HFFc6 (cell line): ENCODE data around the gene ATP2A2. TPM values are rescaled to one million over a fixed set of nuclear protein-coding genes. Genes with fewer than 3 reads are reported as not detected.

Experiments used
- DNase-seq: peaks from one replicate; pipeline ENCODE4 v3.0.0-alpha.2; 2018
- H3K27ac Mint-ChIP-seq: 2 replicates; pipeline ENCODE4 v1.8.0; 2020; ENCODE audit warnings: mild to moderate bottlenecking, mixed read lengths
- H3K27me3 Mint-ChIP-seq: 2 replicates; pipeline ENCODE4 v1.8.0; 2021; ENCODE audit warnings: mild to moderate bottlenecking, moderate library complexity, mixed read lengths; ENCODE audit not compliant: insufficient read depth
- H3K36me3 Mint-ChIP-seq: 2 replicates; pipeline ENCODE4 v1.8.0; 2021; ENCODE audit warnings: low read depth, mixed read lengths
- H3K4me1 Mint-ChIP-seq: 2 replicates; pipeline ENCODE4 v1.8.0; 2020; ENCODE audit warnings: low read depth, mixed read lengths
- H3K4me3 Mint-ChIP-seq: 2 replicates; pipeline ENCODE4 v1.8.0; 2020; ENCODE audit warnings: mild to moderate bottlenecking, moderate library complexity, mixed read lengths
- H3K9me3 Mint-ChIP-seq: 2 replicates; pipeline ENCODE4 v1.8.0; 2020; ENCODE audit warnings: mild to moderate bottlenecking, mixed read lengths
- CTCF ChIP-seq: fragments of 200-600 bp; sonication (generic); IDR thresholded peaks from 2 replicates; pipeline ENCODE4 v1.5.0; 2021; ENCODE audit warnings: antibody characterized with exemption, mild to moderate bottlenecking
- total RNA-seq, 6 experiments: library from RNA; stranded (reverse); fragmentation: NEBNext Ultra II Directional; extraction: Animal tissue kit (Norgen Biotek cat#: 25700); gene quantifications; 2 replicates in 1 of 6; 3 replicates in 5 of 6; pipeline ENCODE4 v1.2.3, GENCODE V29; 2021

The ATP2A2 gene
- total RNA-seq, 6 experiments from 2014 or later, result 254 to 286 (median 267) TPM

- DNase-seq, result peak; percentile 33
- H3K4me3 Mint-ChIP-seq, result peak overlapping the region; percentile 97
- peaks cover 65% of the 10 kb centered on the region for H3K4me1 Mint-ChIP-seq
- H3K27ac Mint-ChIP-seq, result peak overlapping the region; percentile 90
- H3K27me3 Mint-ChIP-seq, result no peaks in the 10 kb centered on the region
- peaks cover 61% of the 10 kb centered on the region for H3K36me3 Mint-ChIP-seq
- TF ChIP-seq CTCF, result no peak
- no peaks in the 10 kb centered on the region for H3K9me3 Mint-ChIP-seq
Measured at GRCh38 chr12:110286623-110287022, 5.6 kb downstream of the ATP2A2 start.

GRCh38 chr12:110287986-110288385 lies 6.9 kb downstream of the ATP2A2 start:
- Mint-ChIP-seq H3K27ac (0 out of 2 replicates have a peak overlapping the region, but pooled peaks have one; percentile 16), H3K4me3 (no peak overlapping the region; the same call in 1 of the 2 replicates), H3K27me3 (no peaks in the 10 kb centered on the region), H3K4me1 (peaks cover 62% of the 10 kb centered on the region), H3K36me3 (peaks cover 62% of the 10 kb centered on the region), H3K9me3 (no peaks in the 10 kb centered on the region)
- no peak for DNase-seq
- TF ChIP-seq CTCF, result no peak

- no peak for TF ChIP-seq CTCF
- H3K9me3 Mint-ChIP-seq, result no peaks in the 10 kb centered on the region
- H3K27ac Mint-ChIP-seq, result peak overlapping the region; percentile 72
- peaks cover 50% of the 10 kb centered on the region for H3K4me1 Mint-ChIP-seq
- 0 out of 2 replicates have a peak, but pooled peaks cover 2% of the 10 kb centered on the region for H3K27me3 Mint-ChIP-seq
- DNase-seq, result no peak
- peaks cover 56% of the 10 kb centered on the region for H3K36me3 Mint-ChIP-seq
- H3K4me3 Mint-ChIP-seq, result no peak overlapping the region; the same call in 1 of the 2 replicates
Measured at GRCh38 chr12:110289044-110289710, 8.1 kb downstream of the ATP2A2 start.

- Mint-ChIP-seq H3K36me3 (peaks cover 54% of the 10 kb centered on the region), H3K9me3 (no peaks in the 10 kb centered on the region), H3K27ac (no peak overlapping the region), H3K27me3 (0 out of 2 replicates have a peak, but pooled peaks cover 2% of the 10 kb centered on the region), H3K4me1 (peaks cover 45% of the 10 kb centered on the region), H3K4me3 (no peak overlapping the region)
- TF ChIP-seq CTCF, result no peak
- DNase-seq, result no peak
Measured at GRCh38 chr12:110289711-110290078, 8.6 kb downstream of the ATP2A2 start.

- H3K27ac Mint-ChIP-seq, result peak overlapping the region; percentile 72
- no peak for TF ChIP-seq CTCF
- DNase-seq, result no peak
Measured at GRCh38 chr12:110301065-110301806, 20.2 kb downstream of the ATP2A2 start.

More at GRCh38 chr12:110301065-110301806, 20.2 kb downstream of the ATP2A2 start:
- no peaks in the 10 kb centered on the region for H3K9me3 Mint-ChIP-seq
- H3K27me3 Mint-ChIP-seq, result 0 out of 2 replicates have a peak, but pooled peaks cover 3% of the 10 kb centered on the region
- H3K36me3 Mint-ChIP-seq, result peaks cover 53% of the 10 kb centered on the region
- peaks cover 64% of the 10 kb centered on the region for H3K4me1 Mint-ChIP-seq
- no peak overlapping the region; the same call in 1 of the 2 replicates for H3K4me3 Mint-ChIP-seq
